SU-DHL-6 (cell line): ENCODE results near the gene SMYD1.

Experiments
- H2AFZ ChIP-seq: fragments of 200-600 bp; sonication (generic); 2 replicates; pipeline ENCODE4 v1.6.1; 2014; ENCODE audit warnings: low read depth, mild to moderate bottlenecking, moderate library complexity, mixed read lengths, antibody characterized with exemption, low read length; ENCODE audit not compliant: severe bottlenecking
- H3F3A ChIP-seq: fragments of 200-600 bp; shearing (Covaris generic); 2 replicates; pipeline ENCODE4 v1.6.0; 2016; ENCODE audit warnings: antibody characterized with exemption, mild to moderate bottlenecking; ENCODE audit not compliant: insufficient read depth
- H3K27ac ChIP-seq: fragments of 200-600 bp; sonication (generic); 2 replicates; pipeline ENCODE4 v1.5.1; 2016; ENCODE audit warnings: low read depth, mild to moderate bottlenecking, low read length, moderate library complexity, mixed read lengths
- H3K27me3 ChIP-seq: fragments of 200-600 bp; sonication (generic), shearing (Covaris generic); 2 replicates; pipeline ENCODE4 v1.6.0; 2014; ENCODE audit warnings: mild to moderate bottlenecking, low read length
- H3K36me3 ChIP-seq: fragments of 200-600 bp; sonication (generic); 2 replicates; pipeline ENCODE4 v1.6.1; 2014; ENCODE audit warnings: mild to moderate bottlenecking, low read length, mixed read lengths
- H3K4me2 ChIP-seq: fragments of 300-600, 200-600 bp; shearing (Covaris generic), sonication (generic); 2 replicates; pipeline ENCODE4 v1.6.0; 2014; ENCODE audit warnings: low read length, low read depth, mild to moderate bottlenecking; ENCODE audit not compliant: poor library complexity, severe bottlenecking
- H3K4me3 ChIP-seq: fragments of 200-600 bp; sonication (generic); 2 replicates; pipeline ENCODE4 v1.5.1; 2014; ENCODE audit warnings: antibody characterized with exemption, low read length, mild to moderate bottlenecking, mixed read lengths; ENCODE audit not compliant: insufficient read depth, poor library complexity, severe bottlenecking
- H3K79me2 ChIP-seq: fragments of 200-600 bp; sonication (generic); 2 replicates; pipeline ENCODE4 v1.6.1; 2014; ENCODE audit warnings: mild to moderate bottlenecking, low read length, moderate library complexity; ENCODE audit not compliant: insufficient read depth
- H3K9ac ChIP-seq: fragments of 200-600 bp; sonication (generic); 2 replicates; pipeline ENCODE4 v1.7.0; 2014; ENCODE audit warnings: mild to moderate bottlenecking, low read length
- H3K9me2 ChIP-seq: fragments of 200-600 bp; sonication (generic); replicated peaks from 2 replicates; pipeline ENCODE4 v1.6.1; 2014; ENCODE audit warnings: low read length; ENCODE audit not compliant: insufficient read depth
- H3K9me3 ChIP-seq: fragments of 200-600 bp; sonication (generic); 2 replicates; pipeline ENCODE4 v1.6.1; 2014; ENCODE audit warnings: low read length, mixed read lengths; ENCODE audit not compliant: insufficient read depth
- H4K20me1 ChIP-seq: fragments of 200-600 bp; sonication (generic); 2 replicates; pipeline ENCODE4 v1.6.1; 2014; ENCODE audit warnings: low read depth, mild to moderate bottlenecking, antibody characterized with exemption, low read length, moderate library complexity, mixed read lengths
- CTCF ChIP-seq: fragments of 200-600 bp; sonication (generic); IDR thresholded peaks from one replicate; pipeline ENCODE4 v1.5.1; 2017; ENCODE audit warnings: antibody characterized with exemption, mild to moderate bottlenecking, low read length, moderate library complexity; ENCODE audit not compliant: insufficient read depth, poor library complexity, severe bottlenecking
- EZH2phosphoT487 ChIP-seq: fragments of 200-600 bp; sonication (generic), shearing (Covaris generic); conservative IDR thresholded peaks from 2 replicates; pipeline ENCODE4 v1.6.1; 2018; ENCODE audit warnings: mild to moderate bottlenecking, antibody characterized with exemption, low read length, moderate library complexity, mixed read lengths

Gene SMYD1

GRCh38 chr2:88048541-88048940 lies 19.1 kb upstream of the SMYD1 start:
- H3K27ac ChIP-seq, result no peak overlapping the region
- peaks cover 43% of the 10 kb centered on the region for H3K79me2 ChIP-seq
- H3K4me2 ChIP-seq, result no peak overlapping the region
- no peaks in the 10 kb centered on the region for H3K9me3 ChIP-seq
- H3K4me3 ChIP-seq, result no peak overlapping the region
- no peak overlapping the region for H3K9ac ChIP-seq
- H3K36me3 ChIP-seq, result peaks cover 8% of the 10 kb centered on the region; the same call in 1 of the 2 replicates
- H3K9me2 ChIP-seq, result no peaks in the 10 kb centered on the region
- TF ChIP-seq EZH2phosphoT487 (no peak), CTCF (no peak)
- no peaks in the 10 kb centered on the region for H3K27me3 ChIP-seq
- H4K20me1 ChIP-seq, result no peaks in the 10 kb centered on the region
- H3F3A ChIP-seq, result peaks cover 19% of the 10 kb centered on the region; the same call in 1 of the 2 replicates
- H2AFZ ChIP-seq, result no peak overlapping the region

GRCh38 chr2:88049622-88050021 lies 18.0 kb upstream of the SMYD1 start:
- no peak overlapping the region for H3K4me3 ChIP-seq
- TF ChIP-seq CTCF, result no peak

GRCh38 chr2:88051792-88052191 lies 15.8 kb upstream of the SMYD1 start:
- Histone ChIP-seq H3K27me3 (no peaks in the 10 kb centered on the region), H3K27ac (no peak overlapping the region), H3F3A (peaks cover 29% of the 10 kb centered on the region; the same call in 1 of the 2 replicates), H3K9me2 (no peaks in the 10 kb centered on the region), H3K9ac (no peak overlapping the region), H3K9me3 (no peaks in the 10 kb centered on the region), H3K79me2 (peaks cover 50% of the 10 kb centered on the region), H3K4me2 (no peak overlapping the region), H4K20me1 (no peaks in the 10 kb centered on the region), H2AFZ (no peak overlapping the region), H3K4me3 (no peak overlapping the region), H3K36me3 (peaks cover 8% of the 10 kb centered on the region; the same call in 1 of the 2 replicates)
- TF ChIP-seq EZH2phosphoT487 (no peak), CTCF (no peak)

More at GRCh38 chr2:88049622-88050021, 18.0 kb upstream of the SMYD1 start:
- Histone ChIP-seq H3K79me2 (peaks cover 51% of the 10 kb centered on the region), H3K9me2 (no peaks in the 10 kb centered on the region), H4K20me1 (no peaks in the 10 kb centered on the region), H3K27ac (no peak overlapping the region), H3K9me3 (no peaks in the 10 kb centered on the region), H3K27me3 (no peaks in the 10 kb centered on the region), H3K4me2 (no peak overlapping the region), H3K36me3 (peaks cover 8% of the 10 kb centered on the region; the same call in 1 of the 2 replicates), H2AFZ (no peak overlapping the region), H3F3A (peaks cover 29% of the 10 kb centered on the region; the same call in 1 of the 2 replicates), H3K9ac (no peak overlapping the region)
